Measurements from ENCODE around the gene OR13J1.
A peak's percentile ranks its signal among the peaks of the same experiment; 100 is the strongest.

The OR13J1 gene

GRCh38 chr9:35832814-35833213 lies 37.4 kb downstream of the OR13J1 start:
- TF ChIP-seq SPI1 (IDR thresholded peaks at IDR 0.05; ENCODE audit: borderline replicate concordance, low read depth) (no peak), POLR2AphosphoS5 (IDR thresholded peaks at IDR 0.05; ENCODE audit: low read depth) (no peak), REST (IDR thresholded peaks at IDR 0.05; ENCODE audit: insufficient replicate concordance, low read depth) (no peak), CTCF (IDR thresholded peaks at IDR 0.05; ENCODE audit: insufficient read depth, low read length) (no peak), GABPA (IDR thresholded peaks at IDR 0.05; ENCODE audit: low read depth) (no peak)
- no peak for DNase-seq (ENCODE audit: low read depth in 1 of 2, low spot score in 1 of 2)
- Histone ChIP-seq H3K27me3 (ENCODE audit: insufficient read depth, poor library complexity, severe bottlenecking) (no peaks in the 10 kb centered on the region), H3K4me3 (replicated peaks; ENCODE audit: insufficient read depth, low read length) (no peak overlapping the region), H3K27ac (replicated peaks) (no peak overlapping the region)

- DNase-seq (ENCODE audit: low read depth in 1 of 2, low spot score in 1 of 2): no peak
- Histone ChIP-seq H3K27me3 (ENCODE audit: insufficient read depth, poor library complexity, severe bottlenecking) (no peaks in the 10 kb centered on the region), H3K4me3 (replicated peaks; ENCODE audit: insufficient read depth, low read length) (no peak overlapping the region), H3K27ac (replicated peaks) (no peak overlapping the region)
- TF ChIP-seq SPI1 (IDR thresholded peaks at IDR 0.05; ENCODE audit: borderline replicate concordance, low read depth) (no peak), POLR2AphosphoS5 (IDR thresholded peaks at IDR 0.05; ENCODE audit: low read depth) (no peak), CTCF (IDR thresholded peaks at IDR 0.05; ENCODE audit: insufficient read depth, low read length) (no peak), GABPA (IDR thresholded peaks at IDR 0.05; ENCODE audit: low read depth) (no peak), REST (IDR thresholded peaks at IDR 0.05; ENCODE audit: insufficient replicate concordance, low read depth) (no peak)
These were observed 39.2 kb downstream of the OR13J1 start for GRCh38 chr9:35831040-35831439.

GRCh38 chr9:35829764-35830096 lies 40.5 kb downstream of the OR13J1 start:
- Histone ChIP-seq H3K27ac (replicated peaks) (no peak overlapping the region), H3K27me3 (ENCODE audit: insufficient read depth, poor library complexity, severe bottlenecking) (no peaks in the 10 kb centered on the region), H3K4me3 (replicated peaks; ENCODE audit: insufficient read depth, low read length) (peak overlapping the region; percentile 55; the same call in 1 of the 2 replicates)
- DNase-seq (ENCODE audit: low read depth in 1 of 2, low spot score in 1 of 2): no peak
- TF ChIP-seq GABPA (IDR thresholded peaks at IDR 0.05; ENCODE audit: low read depth): no peak
- no peak for TF ChIP-seq POLR2AphosphoS5 (IDR thresholded peaks at IDR 0.05; ENCODE audit: low read depth)
- TF ChIP-seq REST (IDR thresholded peaks at IDR 0.05; ENCODE audit: insufficient replicate concordance, low read depth): no peak
- TF ChIP-seq CTCF (IDR thresholded peaks at IDR 0.05; ENCODE audit: insufficient read depth, low read length): no peak
- TF ChIP-seq SPI1 (IDR thresholded peaks at IDR 0.05; ENCODE audit: borderline replicate concordance, low read depth): no peak

Data from HL-60 (cell line).